OCI-LY3 (cell line): ENCODE data around the gene CHCHD4.

ENCODE experiments used
- EZH2phosphoT487 ChIP-seq: fragments of 200-600 bp; shearing (Covaris generic); IDR thresholded peaks from 2 replicates; pipeline ENCODE4 v1.6.1; 2018; ENCODE audit warnings: antibody characterized with exemption, mixed run types, low read depth
- TF ChIP-seq, protein P1 (sequence below): fragments of 200-600, 300-600 bp; sonication (generic); IDR thresholded peaks from 2 replicates; pipeline ENCODE4 v1.5.1; 2014; ENCODE audit warnings: antibody characterized with exemption, low read length, low read depth

DNA sequence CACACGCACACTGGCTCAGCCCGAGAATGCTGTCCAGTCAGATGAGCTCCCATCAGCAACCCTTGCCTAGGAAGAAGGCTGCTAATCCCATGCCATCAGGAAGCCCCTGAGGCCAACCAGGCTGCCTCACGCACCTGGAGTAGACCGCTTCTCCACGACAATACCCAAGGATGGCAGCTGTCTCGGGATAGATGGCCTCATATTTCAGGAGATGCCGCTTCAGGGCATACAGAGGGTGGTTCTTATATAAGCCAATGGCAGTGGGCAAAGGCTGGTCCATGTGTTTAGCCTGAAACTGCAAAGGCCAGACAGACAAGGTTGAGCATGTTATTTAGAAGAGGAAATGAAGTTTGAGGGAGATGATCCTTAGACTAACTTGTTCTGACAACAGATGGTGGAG lies 31.5 kb upstream of the CHCHD4 start:
- TF ChIP-seq, protein P1, sequence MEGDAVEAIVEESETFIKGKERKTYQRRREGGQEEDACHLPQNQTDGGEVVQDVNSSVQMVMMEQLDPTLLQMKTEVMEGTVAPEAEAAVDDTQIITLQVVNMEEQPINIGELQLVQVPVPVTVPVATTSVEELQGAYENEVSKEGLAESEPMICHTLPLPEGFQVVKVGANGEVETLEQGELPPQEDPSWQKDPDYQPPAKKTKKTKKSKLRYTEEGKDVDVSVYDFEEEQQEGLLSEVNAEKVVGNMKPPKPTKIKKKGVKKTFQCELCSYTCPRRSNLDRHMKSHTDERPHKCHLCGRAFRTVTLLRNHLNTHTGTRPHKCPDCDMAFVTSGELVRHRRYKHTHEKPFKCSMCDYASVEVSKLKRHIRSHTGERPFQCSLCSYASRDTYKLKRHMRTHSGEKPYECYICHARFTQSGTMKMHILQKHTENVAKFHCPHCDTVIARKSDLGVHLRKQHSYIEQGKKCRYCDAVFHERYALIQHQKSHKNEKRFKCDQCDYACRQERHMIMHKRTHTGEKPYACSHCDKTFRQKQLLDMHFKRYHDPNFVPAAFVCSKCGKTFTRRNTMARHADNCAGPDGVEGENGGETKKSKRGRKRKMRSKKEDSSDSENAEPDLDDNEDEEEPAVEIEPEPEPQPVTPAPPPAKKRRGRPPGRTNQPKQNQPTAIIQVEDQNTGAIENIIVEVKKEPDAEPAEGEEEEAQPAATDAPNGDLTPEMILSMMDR: no peak
- TF ChIP-seq EZH2phosphoT487: no peak
